ENCODE data around the gene PHF10. TPM values are rescaled to one million over a fixed set of nuclear protein-coding genes. Genes with fewer than 3 reads are reported as not detected.

Gene PHF10
- total RNA-seq, 4 donors from 2014 or later, result 32.7 to 42.8 (median 37.0) TPM

DNA sequence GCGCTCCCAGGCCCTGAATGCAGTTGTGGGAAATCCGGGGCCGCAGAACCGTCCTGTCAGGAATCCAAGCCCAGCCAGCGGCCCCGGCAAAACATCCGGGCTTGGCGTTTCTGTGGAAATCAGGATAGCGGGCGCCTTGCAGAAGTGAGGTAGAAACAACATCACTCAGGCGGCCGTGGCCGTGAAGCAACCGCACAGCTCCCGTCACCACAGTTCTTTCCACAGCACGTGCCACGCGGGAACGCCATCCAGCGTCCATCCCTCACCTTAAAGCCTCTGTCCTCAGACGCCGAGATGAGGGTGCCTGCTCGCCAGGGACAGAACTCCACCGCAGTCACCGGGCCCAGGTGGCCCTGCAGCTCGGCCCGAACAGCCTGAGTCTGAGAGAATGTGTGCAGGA lies 56.6 kb downstream of the PHF10 start:
- no peak overlapping the region for H3K4me3 ChIP-seq (ENCODE audit: low read depth, poor library complexity, severe bottlenecking)
- WGBS, 2 donors, result 94 to 97% methylated on average over 27 of the region's 27 CpGs
- intact Hi-C loops (cut with DNase I; ENCODE audit: low total_unique reads), result no loop called here
- DNase-seq (ENCODE audit: low spot score in 2 of 2), result no peak
- TF ChIP-seq, protein P1, sequence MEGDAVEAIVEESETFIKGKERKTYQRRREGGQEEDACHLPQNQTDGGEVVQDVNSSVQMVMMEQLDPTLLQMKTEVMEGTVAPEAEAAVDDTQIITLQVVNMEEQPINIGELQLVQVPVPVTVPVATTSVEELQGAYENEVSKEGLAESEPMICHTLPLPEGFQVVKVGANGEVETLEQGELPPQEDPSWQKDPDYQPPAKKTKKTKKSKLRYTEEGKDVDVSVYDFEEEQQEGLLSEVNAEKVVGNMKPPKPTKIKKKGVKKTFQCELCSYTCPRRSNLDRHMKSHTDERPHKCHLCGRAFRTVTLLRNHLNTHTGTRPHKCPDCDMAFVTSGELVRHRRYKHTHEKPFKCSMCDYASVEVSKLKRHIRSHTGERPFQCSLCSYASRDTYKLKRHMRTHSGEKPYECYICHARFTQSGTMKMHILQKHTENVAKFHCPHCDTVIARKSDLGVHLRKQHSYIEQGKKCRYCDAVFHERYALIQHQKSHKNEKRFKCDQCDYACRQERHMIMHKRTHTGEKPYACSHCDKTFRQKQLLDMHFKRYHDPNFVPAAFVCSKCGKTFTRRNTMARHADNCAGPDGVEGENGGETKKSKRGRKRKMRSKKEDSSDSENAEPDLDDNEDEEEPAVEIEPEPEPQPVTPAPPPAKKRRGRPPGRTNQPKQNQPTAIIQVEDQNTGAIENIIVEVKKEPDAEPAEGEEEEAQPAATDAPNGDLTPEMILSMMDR (IDR thresholded peaks at IDR 0.05), result no peak
- TF ChIP-seq POLR2A (IDR thresholded peaks at IDR 0.05), result no peak

DNA sequence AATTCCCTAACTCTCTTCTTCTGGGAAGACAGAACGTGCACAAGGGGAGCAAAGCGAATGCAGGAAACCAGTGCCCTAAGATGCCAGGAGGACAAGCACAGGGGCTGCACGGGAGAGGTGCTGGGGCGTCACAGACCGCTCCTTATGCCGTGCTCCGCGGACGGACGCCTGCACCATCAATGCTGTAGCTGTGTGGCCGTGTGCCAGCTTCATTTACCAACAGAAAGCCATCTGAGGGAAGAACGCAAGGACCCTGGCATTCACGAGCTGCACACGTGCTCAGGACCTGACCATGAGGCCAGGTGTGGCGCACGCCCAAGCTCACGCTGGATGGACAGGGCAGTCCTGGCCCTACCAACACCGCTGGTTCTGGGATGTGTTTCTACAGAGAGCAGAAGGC lies 57.9 kb downstream of the PHF10 start:
- DNase-seq (ENCODE audit: low spot score in 2 of 2), result no peak
- intact Hi-C loops (cut with DNase I; ENCODE audit: low total_unique reads), result no loop called here
- no peak for TF ChIP-seq POLR2A (IDR thresholded peaks at IDR 0.05)
- TF ChIP-seq, protein P1 (IDR thresholded peaks at IDR 0.05), result no peak
- H3K4me3 ChIP-seq (ENCODE audit: low read depth, poor library complexity, severe bottlenecking), result no peak overlapping the region
- 96% methylated on average over 18 of the region's 18 CpGs for WGBS, 2 donors

DNA sequence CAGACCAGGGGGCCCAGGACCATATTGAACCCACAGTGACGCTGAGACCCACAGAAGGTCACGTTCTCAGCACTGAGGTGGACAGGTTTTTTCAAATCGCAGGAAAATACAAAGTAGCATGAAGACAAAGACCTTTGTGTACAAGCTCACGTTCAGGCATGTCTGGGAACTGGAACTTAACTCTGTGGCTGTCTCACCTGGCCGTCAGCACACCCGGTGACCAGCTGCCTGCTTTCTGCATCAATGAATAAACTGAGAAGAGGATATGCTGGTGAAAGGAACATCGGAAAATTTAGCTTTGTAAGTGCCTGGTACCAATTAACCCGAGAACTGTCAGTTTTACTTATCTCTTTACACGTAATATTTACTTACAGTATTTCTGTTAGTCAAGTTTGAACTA lies 59.0 kb downstream of the PHF10 start:
- 78 to 81% methylated on average over 9 of the region's 9 CpGs for WGBS, 2 donors
- TF ChIP-seq, protein P1 (IDR thresholded peaks at IDR 0.05), result no peak
- TF ChIP-seq POLR2A (IDR thresholded peaks at IDR 0.05), result no peak
- intact Hi-C loops (cut with DNase I; ENCODE audit: low total_unique reads), result no loop called here

DNA sequence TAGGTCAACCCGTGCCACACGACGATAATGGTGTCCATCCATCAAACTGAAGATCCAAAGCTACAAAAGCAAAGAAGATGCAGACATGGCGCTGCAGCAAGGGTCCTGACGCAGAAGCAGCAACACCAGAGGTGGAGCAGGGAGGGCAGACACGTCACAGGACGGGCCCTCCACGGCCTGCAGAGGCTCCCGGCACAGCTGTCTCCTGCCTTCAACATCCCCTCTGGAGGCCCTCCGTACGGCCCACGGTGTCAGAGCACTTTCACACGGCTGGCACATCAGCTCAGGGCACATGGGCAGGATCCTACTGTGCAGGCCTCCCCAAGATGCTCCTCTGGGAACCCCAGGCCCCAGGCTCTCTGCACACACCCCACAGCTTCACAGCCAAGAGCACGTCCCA lies 60.1 kb downstream of the PHF10 start:
- WGBS, 2 donors, result 93 to 94% methylated on average over 14 of the region's 14 CpGs
- intact Hi-C loops (cut with DNase I; ENCODE audit: low total_unique reads), result no loop called here
- TF ChIP-seq, protein P1 (IDR thresholded peaks at IDR 0.05), result no peak
- no peak for TF ChIP-seq POLR2A (IDR thresholded peaks at IDR 0.05)
- DNase-seq (ENCODE audit: low spot score in 2 of 2), result peak in 1 of 2 donors; percentile 73
- H3K4me3 ChIP-seq (ENCODE audit: low read depth, poor library complexity, severe bottlenecking), result no peak overlapping the region

More for the DNA sequence above, 59.0 kb downstream of the PHF10 start:
- H3K4me3 ChIP-seq (ENCODE audit: low read depth, poor library complexity, severe bottlenecking), result no peak overlapping the region
- DNase-seq (ENCODE audit: low spot score in 2 of 2), result peak in 1 of 2 donors; percentile 80

DNA sequence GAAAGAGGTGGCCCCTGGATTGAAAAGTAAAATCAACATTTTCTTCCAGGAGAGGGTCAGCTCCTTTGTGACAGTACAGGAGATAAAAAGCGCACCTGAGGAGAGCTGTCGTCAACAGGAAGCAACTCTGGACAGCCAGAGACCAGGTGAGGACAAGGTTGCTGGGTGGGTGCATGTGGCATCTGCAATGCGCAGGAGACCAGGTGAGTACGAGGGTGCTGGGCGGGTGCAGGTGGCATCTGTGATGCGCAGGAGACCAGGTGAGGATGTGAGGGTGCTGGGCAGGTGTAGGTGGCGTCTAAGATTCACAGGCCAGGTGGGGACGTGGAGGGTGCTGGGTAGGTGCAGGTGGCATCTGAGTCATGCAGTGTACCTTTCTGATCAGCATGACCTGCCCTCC lies 60.8 kb downstream of the PHF10 start:
- H3K4me3 ChIP-seq (ENCODE audit: low read depth, poor library complexity, severe bottlenecking), result no peak overlapping the region
- WGBS, 2 donors, result 83 to 94% methylated on average over 8 of the region's 8 CpGs
- TF ChIP-seq, protein P1 (IDR thresholded peaks at IDR 0.05), result no peak
- TF ChIP-seq POLR2A (IDR thresholded peaks at IDR 0.05), result no peak
- intact Hi-C loops (cut with DNase I; ENCODE audit: low total_unique reads), result no loop called here
- no peak for DNase-seq (ENCODE audit: low spot score in 2 of 2)

DNA sequence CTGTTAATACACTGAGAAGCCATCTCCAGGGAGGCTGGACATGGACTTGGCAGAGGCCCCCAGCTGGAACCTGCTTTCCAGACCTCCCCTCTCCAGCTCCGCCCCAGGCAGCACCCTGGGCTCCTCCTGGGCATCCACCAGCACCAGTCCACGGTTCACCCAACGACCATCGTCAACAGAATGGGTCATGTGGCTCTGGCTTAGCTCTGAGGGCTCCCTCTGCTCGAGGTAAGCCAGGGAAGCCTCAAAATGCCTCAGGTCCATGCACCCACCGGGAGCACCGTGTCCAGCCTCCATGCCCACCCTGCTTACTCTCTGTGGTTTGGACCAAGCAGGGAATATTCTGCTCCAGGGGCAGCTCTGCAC lies 62.9 kb downstream of the PHF10 start:
- DNase-seq (ENCODE audit: low spot score in 2 of 2), result no peak
- TF ChIP-seq POLR2A (IDR thresholded peaks at IDR 0.05), result no peak
- TF ChIP-seq, protein P1 (IDR thresholded peaks at IDR 0.05), result no peak
- intact Hi-C loops (cut with DNase I; ENCODE audit: low total_unique reads), result no loop called here
- no peak overlapping the region for H3K4me3 ChIP-seq (ENCODE audit: low read depth, poor library complexity, severe bottlenecking)
- 95 to 97% methylated on average over 7 of the region's 7 CpGs for WGBS, 2 donors

All from lower leg skin (tissue), 4 donors.